Stimulated activated CD4-positive, alpha-beta T cell treated with anti-CD3 and anti-CD28 coated beads, Interleukin-15, amount 100 ng/mL, for 1 hour (primary cell): ENCODE results near the gene EEF1G.
A peak's percentile ranks its signal among the peaks of the same experiment; 100 is the strongest.
"Not testable (repeated sequence)": the region's sequence is repeated elsewhere in the genome, so short reads cannot be mapped to it uniquely, and the experiment has no call there.

Experiments used
- DNase-seq, 2 donors: peaks; one replicate each; pipeline ENCODE4 v3.0.0-alpha.2; 2020; ENCODE audit warnings: low read depth in 1 of 2, low spot score in 1 of 2

Gene EEF1G

DNA sequence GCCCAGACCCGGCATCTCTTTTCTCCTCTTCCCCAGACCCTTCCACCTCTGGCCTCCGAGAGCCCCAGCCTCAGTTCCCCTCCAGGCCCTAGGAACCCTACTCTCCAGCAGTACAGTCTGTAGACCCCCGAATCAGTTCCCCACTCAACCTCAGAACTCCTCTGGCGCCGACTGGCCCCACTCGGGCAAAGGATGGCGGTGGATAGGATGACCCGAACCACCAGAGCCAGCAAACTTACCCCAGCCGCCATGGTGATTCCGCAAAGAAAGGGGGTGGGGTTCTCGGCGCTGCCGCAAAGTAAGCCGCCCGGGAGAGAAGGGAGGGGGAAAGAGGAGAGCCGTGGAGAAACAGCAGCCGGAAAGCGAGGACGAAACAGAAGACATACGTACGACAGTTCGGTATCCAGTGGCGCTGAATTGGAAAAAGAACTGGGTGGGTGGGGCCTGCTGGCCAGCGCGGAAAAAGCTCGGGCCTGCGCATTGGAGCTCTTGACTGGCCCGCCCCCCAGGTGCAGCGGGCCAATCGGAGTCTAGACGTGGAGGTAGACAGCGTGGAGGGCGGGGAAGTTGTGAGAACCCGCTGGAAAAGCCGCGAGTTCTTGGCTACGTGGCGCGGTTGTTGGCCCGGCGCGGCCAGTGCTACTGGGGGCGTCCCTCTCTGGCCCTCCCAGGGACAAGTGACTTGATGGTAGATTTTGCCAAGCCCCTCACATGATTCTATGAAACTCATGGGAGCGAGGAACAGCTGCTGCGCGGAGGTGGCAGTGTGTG lies at the start of gene EEF1G:
EEF1G (minus strand) TSS at position 300 of the 771 bp plus-strand sequence; CDS start at position 251, 49 bp downstream.
- DNase-seq: peak; percentile 91 to 97

DNA sequence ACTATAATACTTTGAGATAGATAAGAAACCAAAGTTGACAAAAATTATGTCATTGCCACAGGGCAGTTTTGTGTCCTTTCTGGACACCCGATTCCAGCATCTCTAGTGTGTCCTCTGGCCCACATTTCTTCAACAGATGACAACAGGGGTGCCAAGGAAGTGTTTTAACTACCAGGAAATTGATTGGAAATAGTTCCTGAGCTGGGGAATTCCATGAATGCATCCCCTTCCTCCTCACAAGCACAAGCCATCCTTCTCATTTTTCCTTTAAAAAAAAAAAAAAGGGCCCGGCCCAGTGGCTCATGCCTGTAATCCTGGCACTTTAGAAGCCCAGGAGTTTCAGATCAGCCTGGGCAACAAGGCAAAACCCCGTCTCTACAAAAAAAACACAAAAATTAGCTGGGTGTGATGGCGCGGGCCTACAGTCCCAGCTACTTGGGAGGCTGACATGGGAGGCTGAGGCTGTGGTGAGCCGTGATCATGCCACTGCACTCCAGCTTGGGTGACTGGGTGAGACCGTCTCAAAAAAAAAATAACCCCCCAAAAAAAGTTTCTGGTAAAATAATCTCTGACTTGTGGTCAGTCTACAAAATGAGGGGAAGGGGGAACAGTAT lies 48.9 kb upstream of the EEF1G start:
- no peak for DNase-seq

- peak; percentile 90 to 92 for DNase-seq
Measured at GRCh38 chr11:62621567-62622470, 48.1 kb upstream of the EEF1G start, which contains the start of gene B3GAT3. Gene B3GAT3, minus strand, starts transcription at chr11:62621986. Its CDS starts 39 bp downstream, at chr11:62621947.

- no peak for DNase-seq
Measured at GRCh38 chr11:62621027-62621566, 47.4 kb upstream of the EEF1G start.

GRCh38 chr11:62616957-62617356 lies 43.3 kb upstream of the EEF1G start:
- not testable (repeated sequence) for DNase-seq

GRCh38 chr11:62615521-62615920 lies 41.8 kb upstream of the EEF1G start:
- no peak for DNase-seq

GRCh38 chr11:62614275-62614674 lies 40.6 kb upstream of the EEF1G start:
- no peak for DNase-seq

GRCh38 chr11:62613291-62613778 lies 39.6 kb upstream of the EEF1G start:
- DNase-seq: no peak

DNA sequence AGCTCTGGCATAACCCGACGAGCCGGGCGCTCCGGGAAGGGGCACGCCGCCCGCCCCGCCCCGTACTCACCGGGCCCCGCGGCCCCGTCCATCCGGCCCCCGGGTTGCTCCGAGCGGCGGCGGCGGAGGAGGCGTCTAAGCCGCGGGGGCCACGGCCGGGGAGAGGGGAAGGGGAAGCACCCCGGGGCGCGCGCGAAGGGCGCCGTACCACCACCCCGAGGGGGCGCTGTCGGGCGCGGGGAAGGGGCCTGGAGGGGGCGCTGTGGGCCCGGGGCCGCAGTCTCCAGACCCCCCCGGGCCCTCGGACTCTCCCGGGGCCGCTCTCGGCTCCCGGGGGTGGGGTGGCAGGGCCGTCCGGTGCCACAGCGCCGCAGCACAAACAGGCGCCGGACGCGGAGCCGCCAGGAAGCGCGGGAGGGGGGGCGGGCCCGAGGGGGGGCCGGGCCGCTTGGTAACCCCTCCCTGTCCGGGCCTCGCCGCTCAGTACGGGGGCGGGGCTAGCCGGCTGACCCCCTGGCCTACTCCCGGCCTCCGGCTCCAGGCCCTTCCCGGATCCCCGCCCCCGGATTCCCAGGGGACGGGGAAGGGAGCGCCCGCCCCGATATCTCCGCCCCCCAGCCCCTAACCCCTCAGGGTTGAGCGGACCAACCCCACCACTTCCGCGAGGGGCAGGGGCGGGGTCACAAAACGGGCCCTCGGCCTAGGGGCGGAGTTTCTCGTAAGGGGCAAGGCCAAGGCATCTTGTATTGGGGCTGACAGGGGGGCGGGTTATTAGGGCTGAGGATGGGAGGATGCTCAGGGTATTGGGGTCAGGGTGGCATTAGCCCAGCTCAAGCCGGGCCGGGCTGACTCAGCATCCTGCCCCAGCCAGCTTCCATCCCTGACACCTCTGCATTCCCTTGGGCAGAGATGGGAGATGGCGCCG lies 38.9 kb upstream of the EEF1G start, which contains the start of the genes EML3 and ROM1:
EML3 (minus strand) TSS at position 410 of the 925 bp plus-strand sequence; CDS start at position 92, 318 bp downstream.
ROM1 (plus strand) TSS at position 892 of the 925 bp plus-strand sequence; CDS start at position 917, 25 bp downstream.
- peak; percentile 78 to 83 for DNase-seq

DNA sequence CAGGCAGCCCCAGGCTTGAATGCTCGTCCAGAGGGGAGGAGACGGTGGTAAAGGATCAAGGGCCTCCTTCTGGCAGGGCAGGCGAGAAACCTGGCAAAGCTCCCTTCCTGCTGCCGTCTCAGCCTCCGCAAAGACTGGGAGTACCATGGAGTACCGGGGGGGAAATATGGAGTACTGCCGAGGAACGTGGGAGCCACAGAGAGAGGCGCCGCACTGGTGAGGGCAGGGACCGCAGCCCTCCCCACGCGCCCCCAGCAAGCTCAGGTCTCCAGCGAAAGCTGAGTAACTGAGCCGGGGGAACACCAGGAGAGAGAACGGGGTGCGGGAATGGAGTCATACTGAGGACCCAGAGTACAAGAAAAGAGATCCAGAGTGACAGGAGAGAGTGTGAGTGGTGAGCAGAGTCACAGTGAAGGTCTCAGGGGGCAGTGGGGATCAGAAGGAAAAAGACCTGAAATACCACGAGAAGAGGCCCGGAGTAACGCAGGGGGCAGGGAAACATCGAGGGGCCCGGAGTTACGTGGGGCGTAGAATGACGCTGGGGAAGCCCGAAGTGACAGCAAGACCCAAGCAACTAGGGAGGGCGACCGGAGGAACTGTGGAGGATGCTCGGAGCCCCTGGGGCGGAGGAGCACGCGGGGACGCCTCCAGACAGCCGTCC lies 38.1 kb upstream of the EEF1G start:
- peak in 1 of 2 donors; percentile 38 for DNase-seq

DNA sequence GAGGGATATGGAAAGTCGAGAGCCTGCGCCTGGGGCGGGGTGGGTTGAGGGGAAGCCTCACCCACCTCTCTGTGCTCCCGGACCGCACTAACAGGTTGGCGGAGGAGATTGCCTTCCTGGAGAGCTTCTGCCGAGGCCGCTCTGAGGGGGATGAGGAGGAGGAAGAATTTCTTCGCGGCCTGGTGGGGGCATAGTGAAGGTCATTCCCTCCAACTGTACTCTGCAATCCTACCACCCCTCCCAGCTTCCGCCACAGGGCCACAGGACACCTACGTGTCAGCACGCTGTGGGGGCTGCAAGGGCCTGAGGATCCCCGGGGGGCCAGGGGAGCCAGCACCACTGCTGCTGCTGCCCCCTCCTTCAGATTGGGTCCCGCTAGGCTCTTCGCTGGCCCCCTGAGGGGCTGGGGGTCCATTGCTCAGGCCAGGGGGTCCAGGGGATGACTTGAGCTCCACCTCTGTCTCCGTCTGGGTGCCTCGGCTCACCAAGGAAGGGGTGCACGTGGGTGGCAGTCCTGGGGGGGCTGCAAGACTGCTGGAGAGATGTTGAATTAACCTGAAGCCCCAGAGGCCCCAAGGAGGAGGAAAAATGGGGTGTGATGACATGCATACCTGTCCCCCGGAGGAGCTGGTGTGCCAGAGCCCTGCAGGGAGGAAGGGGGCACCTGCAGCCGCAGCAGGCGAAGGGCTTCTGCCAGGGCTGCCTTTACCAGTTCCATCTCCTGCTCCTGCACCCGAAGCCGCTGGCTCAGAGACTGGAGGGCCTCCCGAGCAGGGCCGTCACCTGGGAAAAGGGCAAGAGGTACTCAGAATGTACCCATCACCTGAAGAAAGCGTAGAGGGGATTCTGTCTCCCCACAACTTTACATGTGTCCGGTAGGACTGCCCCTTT lies 37.4 kb upstream of the EEF1G start:
- DNase-seq: no peak

DNA sequence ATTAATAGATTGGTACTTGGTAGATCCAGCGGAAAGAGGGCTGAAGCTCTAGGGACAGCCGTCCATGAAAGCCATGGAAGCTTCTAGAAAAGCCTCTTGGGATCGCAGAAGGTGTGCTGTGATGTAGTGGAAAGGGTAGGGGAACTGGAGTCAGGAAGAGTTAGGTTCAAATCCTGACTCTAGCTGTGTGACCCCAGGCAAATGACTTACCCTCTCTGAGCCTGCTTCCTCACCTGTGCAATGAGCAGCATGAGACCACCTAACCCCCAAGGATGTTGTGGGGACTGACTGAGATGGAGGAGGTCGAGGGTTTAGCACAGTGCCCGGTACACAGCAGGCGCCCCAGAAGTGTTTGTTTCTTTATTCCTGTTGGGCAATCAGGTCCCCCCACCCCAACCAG lies 36.7 kb upstream of the EEF1G start:
- DNase-seq: no peak

- DNase-seq: no peak
Measured at GRCh38 chr11:62608776-62609175, 35.1 kb upstream of the EEF1G start.

DNA sequence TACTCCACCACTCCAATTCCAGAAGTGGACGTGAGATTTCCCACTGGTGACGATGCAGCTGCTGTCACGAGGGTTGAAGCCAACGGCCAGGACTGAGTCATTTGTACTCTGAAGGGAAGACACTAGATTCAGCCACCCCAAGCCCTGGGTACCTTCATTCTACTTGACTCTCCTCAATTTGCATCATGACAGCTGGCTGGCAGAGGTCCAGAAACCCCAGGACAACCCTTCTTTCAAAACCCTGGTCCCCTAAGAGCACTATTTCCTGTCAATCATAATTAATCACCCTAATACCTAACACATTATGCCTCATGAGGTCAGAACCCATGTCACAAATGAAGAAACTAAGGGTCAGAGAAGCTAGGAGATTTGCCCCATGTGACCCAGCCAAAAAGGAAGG lies 34.0 kb upstream of the EEF1G start:
- DNase-seq: no peak

GRCh38 chr11:62605902-62606301 lies 32.2 kb upstream of the EEF1G start:
- DNase-seq: no peak

GRCh38 chr11:62605467-62605866 lies 31.8 kb upstream of the EEF1G start:
- no peak for DNase-seq

- no peak for DNase-seq
Measured at GRCh38 chr11:62604460-62605120, 30.9 kb upstream of the EEF1G start.
